ENCODE measurements around the gene TP53TG3.
"Not testable (repeated sequence)": the region's sequence is repeated elsewhere in the genome, so short reads cannot be mapped to it uniquely, and the experiment has no call there.

The TP53TG3 gene, protein sequence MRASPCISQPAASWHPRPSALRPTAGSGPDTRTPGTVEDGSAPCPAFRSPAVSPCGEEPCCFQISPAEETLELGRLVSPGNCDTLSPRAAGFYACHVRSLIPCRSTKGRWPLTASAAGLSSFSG

DNA sequence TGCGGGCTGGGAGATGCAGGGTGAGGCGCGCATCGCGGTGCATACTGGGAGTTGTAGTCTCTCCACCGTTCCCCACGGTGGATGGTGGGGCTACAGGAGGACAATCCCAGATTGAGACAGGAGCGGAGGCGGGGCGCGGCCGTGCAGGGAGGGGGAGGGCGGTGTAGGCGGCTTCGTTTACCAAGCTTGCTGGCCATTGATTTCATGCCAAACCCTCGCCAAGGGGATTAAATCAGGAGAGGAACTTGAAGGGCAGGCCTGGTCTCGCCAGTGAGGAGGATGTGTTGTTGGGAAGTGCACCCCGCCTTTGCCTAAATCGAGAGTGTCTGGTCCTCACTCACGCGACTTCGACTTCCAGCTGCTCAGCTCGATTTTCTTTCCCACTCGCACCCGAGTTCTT lies at the start of gene TP53TG3:
Gene TP53TG3, minus strand, starts transcription at position 101 of the 400 bp plus-strand sequence. Its CDS starts 68 bp downstream, at position 33.
- DNase-seq = not testable (repeated sequence)

DNA sequence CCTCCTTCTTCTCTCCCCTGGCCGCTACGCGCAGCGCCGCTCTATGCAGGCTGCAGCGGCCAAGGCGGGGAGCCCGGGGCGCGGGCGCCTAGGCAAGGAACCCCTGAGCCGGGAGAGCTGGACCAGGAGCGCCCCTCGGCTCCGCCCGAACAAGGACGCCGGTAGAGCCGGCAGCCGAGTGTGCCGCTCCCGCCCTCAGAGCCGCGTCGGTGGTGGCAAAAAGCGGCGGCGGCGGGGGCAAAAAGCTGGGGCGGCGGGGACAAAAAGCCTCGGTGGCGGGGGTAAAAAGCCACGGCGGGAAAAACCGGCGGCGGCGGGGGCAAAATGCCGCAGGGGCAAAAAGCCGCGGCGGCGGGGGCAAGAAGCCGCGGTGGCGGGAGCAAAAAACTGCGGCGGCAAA lies 25.1 kb downstream of the TP53TG3 start:
- not testable (repeated sequence) for DNase-seq

DNA sequence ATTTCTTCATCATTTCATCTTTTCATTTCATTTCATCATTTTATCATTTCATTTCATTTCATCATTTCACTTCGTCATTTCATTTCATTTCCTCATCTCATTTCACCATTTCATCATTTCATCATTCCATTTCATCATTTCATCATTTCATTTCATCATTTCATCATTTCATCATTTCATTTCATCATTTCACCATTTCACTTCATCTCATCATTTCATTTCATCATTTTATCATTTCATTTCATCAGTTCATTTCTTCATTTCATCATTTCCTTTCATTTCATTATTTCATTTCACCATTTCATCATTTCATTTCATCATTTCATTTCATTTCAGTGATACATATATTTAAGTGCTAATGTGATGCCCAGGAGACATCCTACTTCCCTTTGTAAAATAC lies 28.4 kb downstream of the TP53TG3 start:
- DNase-seq = not testable (repeated sequence)

DNA sequence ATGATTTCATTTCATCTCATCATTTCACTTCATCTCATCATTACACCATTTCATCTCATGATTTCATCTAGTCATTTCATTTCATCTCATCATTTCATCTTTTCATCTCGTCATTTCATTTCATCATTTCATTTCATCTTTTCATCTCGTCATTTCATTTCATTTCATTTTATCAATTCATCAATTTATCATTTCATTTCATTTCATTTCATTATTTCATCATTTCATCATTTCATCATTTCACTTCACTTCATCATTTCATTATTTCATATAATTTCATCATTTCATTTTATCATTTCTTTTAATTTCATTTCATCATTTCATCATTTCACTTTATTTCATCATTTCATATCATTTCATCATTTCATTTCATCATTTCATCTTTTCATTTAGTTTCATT lies 29.2 kb downstream of the TP53TG3 start:
- DNase-seq = not testable (repeated sequence)

DNA sequence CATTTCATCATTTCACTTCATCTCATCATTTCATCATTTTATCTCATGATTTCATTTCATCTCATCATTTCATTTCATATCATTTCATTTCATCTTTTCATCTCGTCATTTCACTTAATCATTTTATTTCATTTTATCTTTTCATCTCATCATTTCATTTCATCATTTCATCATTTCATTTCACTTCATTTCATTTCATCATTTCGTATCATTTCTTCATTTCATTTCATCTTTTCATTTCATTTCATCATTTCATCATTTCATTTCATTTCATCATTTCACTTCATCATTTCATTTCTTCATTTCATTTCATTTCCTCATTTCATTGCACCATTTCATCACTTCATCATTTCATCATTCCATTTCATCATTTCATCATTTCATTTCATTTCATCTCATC lies 29.8 kb downstream of the TP53TG3 start:
- DNase-seq = not testable (repeated sequence)

DNA sequence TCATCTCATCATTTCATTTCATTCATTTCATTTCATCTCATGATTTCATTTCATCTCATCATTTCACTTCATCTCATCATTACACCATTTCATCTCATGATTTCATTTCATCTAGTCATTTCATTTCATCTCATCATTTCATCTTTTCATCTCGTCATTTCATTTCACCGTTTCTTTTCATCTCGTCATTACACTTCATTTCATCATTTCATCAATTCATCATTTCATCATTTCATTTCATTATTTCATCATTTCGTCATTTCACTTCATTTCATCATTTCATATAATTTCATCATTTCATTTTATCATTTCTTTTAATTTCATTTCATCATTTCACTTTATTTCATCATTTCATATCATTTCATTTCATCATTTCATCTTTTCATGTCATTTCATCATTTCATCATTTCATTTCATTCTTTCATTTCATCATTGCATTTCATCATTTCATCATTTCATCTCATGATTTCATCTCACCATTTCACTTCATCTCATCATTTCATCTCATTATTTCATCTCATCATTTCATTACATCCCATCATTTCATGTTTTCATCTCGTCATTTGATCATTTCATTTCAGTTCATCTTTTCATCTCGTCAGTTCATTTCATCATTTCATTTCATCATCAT lies 30.6 kb downstream of the TP53TG3 start:
- DNase-seq = not testable (repeated sequence)

DNA sequence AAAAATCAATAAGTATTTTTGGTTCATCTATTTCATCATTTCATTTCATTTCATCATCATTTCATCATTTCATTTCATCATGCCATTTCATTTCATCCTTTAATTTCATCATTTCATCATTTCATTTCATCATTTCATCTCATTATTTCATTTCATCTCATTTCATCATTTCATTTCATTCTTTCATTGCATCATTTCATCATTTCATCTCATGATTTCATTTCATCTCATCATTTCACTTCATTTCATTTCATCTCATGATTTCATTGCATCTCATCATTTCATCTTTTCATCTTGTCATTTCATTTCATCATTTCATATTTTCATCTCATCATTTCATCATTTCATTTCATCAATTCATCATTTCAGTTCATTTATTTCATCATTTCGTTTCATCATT lies 31.2 kb downstream of the TP53TG3 start:
- peak; percentile 8 for DNase-seq

DNA sequence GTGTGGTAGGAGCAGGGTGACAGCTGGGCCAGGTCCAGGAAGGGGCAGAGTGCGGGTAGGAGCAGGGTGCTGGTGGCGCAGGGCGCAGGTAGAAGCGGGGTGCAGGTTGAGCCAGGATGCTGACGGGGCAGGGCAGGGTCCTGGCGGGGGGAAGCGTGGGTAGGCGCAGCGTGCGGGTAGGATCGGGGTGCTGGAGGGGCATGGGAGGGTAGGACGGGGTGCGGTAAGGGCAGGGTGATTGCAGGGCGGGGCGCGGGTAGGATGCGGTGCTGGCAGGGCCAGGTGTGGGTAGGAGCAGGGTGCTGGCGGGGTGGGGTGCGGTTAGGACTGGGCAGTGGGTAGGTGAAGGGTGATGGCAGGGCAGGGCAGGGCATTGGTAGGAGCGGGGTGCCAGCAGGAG lies 38.4 kb downstream of the TP53TG3 start:
- not testable (repeated sequence) for DNase-seq

DNA sequence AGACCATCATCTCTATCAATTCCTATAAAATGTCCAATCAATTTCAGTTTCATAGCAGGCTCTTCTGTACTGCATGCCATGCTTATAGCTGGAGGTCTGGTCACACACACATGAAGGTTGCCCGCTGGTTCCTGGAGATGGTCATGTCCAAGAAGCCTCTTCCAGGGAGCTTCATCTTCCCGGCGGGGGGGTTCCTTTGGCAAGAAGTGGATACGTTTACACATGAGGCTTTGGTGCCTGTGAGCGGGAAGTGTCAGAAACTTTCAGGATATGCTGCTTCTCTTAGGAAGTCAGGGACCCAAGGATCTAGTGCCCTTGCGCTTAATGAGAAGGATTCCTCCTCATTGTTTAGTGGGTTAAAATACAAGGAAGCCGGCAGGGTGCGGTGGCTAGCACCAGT lies 43.9 kb downstream of the TP53TG3 start:
- DNase-seq = not testable (repeated sequence)

Measured in OCI-M1 (cell line).